Ascending aorta (tissue), 2 donors: ENCODE results near the gene C19orf47. TPM values are rescaled to one million over a fixed set of nuclear protein-coding genes. Genes with fewer than 3 reads are reported as not detected.

Experiments used
- DNase-seq, 2 donors: peaks; one replicate each; pipeline ENCODE4 v3.0.0-alpha.2; 2019; ENCODE audit warnings: low spot score in 2 of 2
- H3K27ac ChIP-seq, 2 donors: fragments of 200-600 bp; sonication (generic); one replicate each; pipeline ENCODE4 v1.5.1; 2016 to 2017; ENCODE audit warnings: mild to moderate bottlenecking in 1 of 2
- H3K27me3 ChIP-seq: fragments of 200-600 bp; sonication (generic); one replicate; pipeline ENCODE4 v1.5.1; 2017
- H3K36me3 ChIP-seq, 2 donors: fragments of 200-600 bp; sonication (generic); one replicate each; pipeline ENCODE4 v1.5.1; 2016
- H3K4me1 ChIP-seq, 2 donors: fragments of 200-600 bp; sonication (generic); one replicate each; pipeline ENCODE4 v1.5.1; 2016 to 2017; ENCODE audit warnings: mild to moderate bottlenecking in 1 of 2
- H3K4me3 ChIP-seq, 2 donors: fragments of 200-600 bp; sonication (generic); one replicate each; pipeline ENCODE4 v1.5.1; 2016 to 2017; ENCODE audit warnings: mild to moderate bottlenecking in 1 of 2
- H3K9me3 ChIP-seq, 2 donors: fragments of 200-600 bp; sonication (generic); one replicate each; pipeline ENCODE4 v1.5.1; 2016
- intact Hi-C: fragments of 100-400 bp; cut with DNase I; formaldehyde crosslinking; loops from one replicate; pipeline ENCODE4 v1.15.1; 2023
- total RNA-seq: library from RNA; depleted of rRNA; stranded (reverse); fragments of >200 nt; gene quantifications from one replicate; pipeline ENCODE4 v1.1.0, GENCODE V29; 2016
- TF ChIP-seq, protein P1 (sequence below), 3 experiments: fragments of 200-600 bp in 2 of 3; fragments of 450-650 bp in 1 of 3; sonication (generic) in 2 of 3; IDR thresholded peaks; one replicate each; pipeline ENCODE4 v1.5.1; 2016 to 2019; ENCODE audit warnings: antibody characterized with exemption in 3 of 3, mild to moderate bottlenecking in 1 of 3, moderate library complexity in 1 of 3

The C19orf47 gene
- total RNA-seq, 1 donor from 2014 or later: 10.4 TPM

DNA sequence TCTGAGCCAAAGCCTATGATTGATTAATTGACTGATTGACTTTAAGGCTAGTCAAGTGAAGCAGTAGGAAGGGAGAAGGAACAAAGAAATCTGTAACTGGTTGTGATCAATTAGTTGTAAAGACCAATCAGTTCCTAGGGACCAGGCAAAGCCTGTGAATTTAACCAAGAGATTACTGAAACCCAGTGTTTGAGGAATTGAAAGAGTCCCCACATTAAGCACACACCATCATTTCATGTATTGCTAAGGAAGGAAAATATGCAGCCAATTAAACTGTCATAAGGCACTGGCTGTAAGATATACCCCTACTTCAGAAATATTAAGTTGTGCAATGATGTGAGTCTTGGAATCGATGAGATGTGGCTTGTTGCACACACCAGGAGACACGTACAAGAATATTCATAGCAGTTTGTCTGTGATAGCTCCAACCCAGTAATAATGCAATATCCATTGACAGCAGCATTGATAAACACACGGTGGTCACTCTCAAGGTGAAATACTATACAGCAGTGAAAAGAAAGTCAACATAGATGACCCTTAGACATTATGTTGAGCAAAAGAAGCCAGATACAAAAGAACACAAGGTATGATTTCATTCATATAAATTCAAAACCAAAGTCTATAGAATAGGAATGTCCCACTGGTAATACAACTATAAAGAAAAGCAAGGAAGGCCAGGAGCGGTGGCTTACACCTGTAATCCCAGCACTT is 9.0 kb downstream of the C19orf47 start:
- TF ChIP-seq, protein P1, sequence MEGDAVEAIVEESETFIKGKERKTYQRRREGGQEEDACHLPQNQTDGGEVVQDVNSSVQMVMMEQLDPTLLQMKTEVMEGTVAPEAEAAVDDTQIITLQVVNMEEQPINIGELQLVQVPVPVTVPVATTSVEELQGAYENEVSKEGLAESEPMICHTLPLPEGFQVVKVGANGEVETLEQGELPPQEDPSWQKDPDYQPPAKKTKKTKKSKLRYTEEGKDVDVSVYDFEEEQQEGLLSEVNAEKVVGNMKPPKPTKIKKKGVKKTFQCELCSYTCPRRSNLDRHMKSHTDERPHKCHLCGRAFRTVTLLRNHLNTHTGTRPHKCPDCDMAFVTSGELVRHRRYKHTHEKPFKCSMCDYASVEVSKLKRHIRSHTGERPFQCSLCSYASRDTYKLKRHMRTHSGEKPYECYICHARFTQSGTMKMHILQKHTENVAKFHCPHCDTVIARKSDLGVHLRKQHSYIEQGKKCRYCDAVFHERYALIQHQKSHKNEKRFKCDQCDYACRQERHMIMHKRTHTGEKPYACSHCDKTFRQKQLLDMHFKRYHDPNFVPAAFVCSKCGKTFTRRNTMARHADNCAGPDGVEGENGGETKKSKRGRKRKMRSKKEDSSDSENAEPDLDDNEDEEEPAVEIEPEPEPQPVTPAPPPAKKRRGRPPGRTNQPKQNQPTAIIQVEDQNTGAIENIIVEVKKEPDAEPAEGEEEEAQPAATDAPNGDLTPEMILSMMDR (IDR thresholded peaks at IDR 0.05): no peak
- DNase-seq: no peak

DNA sequence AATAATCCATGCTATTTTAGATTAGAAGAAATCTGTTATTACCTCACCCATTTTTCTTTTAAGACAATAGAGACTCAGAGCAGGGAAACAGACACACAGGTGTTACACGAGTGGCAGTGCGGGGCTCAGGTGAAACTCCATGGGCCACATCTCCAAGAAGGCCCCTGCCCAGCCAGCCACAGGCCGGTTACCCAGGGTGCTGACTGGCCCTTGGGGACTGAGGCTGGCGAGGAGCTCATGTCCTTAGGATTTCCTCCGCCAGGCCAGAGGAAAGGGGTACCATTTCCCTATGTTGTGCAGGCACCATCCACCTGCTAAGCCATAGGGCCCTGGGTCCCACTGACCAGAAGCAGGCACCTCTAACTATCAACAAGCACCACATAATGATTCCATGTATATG is 10.6 kb downstream of the C19orf47 start:
- Histone ChIP-seq H3K4me3 (no peak overlapping the region), H3K9me3 (no peaks in the 10 kb centered on the region), H3K27me3 (no peaks in the 10 kb centered on the region), H3K4me1 (peaks cover 0 to 20% of the 10 kb centered on the region in 2 donors), H3K27ac (no peak overlapping the region), H3K36me3 (peaks cover 31 to 43% of the 10 kb centered on the region in 2 donors)
- intact Hi-C loops: no loop called here
- TF ChIP-seq, protein P1 (IDR thresholded peaks at IDR 0.05): no peak
- DNase-seq: no peak

More for the DNA sequence above, 9.0 kb downstream of the C19orf47 start:
- Histone ChIP-seq H3K27ac (no peak overlapping the region), H3K4me1 (peaks cover 0 to 28% of the 10 kb centered on the region in 2 donors), H3K36me3 (peaks cover 17 to 27% of the 10 kb centered on the region in 2 donors), H3K27me3 (no peaks in the 10 kb centered on the region), H3K9me3 (no peaks in the 10 kb centered on the region), H3K4me3 (no peak overlapping the region)
- intact Hi-C loops: no loop called here

DNA sequence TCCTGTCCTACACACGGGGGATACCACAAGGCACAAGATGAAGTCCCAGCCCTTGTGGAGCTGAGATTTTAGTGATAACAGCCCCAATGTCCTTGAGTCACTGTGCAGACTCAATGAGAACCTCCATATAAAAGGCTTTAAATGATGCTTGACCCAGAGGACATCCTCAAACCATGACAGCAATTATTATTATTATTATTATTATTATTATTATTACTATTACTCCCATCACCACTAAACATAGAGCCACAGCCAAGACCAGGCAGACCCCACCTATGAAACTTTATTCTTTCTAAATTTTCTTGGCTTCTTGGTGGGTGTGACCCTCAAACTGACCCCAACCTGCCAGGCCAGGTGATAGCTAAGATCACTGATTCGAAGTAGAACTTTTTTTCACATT is 11.1 kb downstream of the C19orf47 start:
- no peaks in the 10 kb centered on the region for H3K9me3 ChIP-seq
- TF ChIP-seq, protein P1 (IDR thresholded peaks at IDR 0.05): no peak
- intact Hi-C loops: no loop called here
- no peak overlapping the region for H3K27ac ChIP-seq
- H3K4me3 ChIP-seq: no peak overlapping the region
- peaks cover 36 to 48% of the 10 kb centered on the region in 2 donors for H3K36me3 ChIP-seq
- H3K27me3 ChIP-seq: no peaks in the 10 kb centered on the region
- no peak for DNase-seq
- peaks cover 0 to 15% of the 10 kb centered on the region in 2 donors for H3K4me1 ChIP-seq

DNA sequence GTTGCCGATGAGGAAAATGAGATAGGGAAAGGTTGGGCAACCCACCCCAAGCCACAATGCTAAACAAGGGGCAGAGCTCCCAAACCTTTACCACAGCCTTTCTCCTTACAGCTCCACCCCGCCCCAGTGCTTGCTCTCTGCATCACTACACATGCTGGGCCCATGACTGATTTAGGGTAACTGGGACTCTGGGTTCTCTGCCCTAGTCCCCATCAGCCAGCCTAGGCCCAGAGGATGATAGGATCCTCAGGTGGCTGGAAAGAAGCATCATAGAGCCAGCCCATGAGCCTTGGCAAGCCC is 11.6 kb downstream of the C19orf47 start:
- Histone ChIP-seq H3K4me3 (no peak overlapping the region), H3K4me1 (peaks cover 0 to 11% of the 10 kb centered on the region in 2 donors), H3K27me3 (no peaks in the 10 kb centered on the region), H3K27ac (no peak overlapping the region), H3K9me3 (no peaks in the 10 kb centered on the region), H3K36me3 (peaks cover 41 to 53% of the 10 kb centered on the region in 2 donors)
- TF ChIP-seq, protein P1 (IDR thresholded peaks at IDR 0.05): no peak
- intact Hi-C loops: no loop called here
- DNase-seq: no peak

DNA sequence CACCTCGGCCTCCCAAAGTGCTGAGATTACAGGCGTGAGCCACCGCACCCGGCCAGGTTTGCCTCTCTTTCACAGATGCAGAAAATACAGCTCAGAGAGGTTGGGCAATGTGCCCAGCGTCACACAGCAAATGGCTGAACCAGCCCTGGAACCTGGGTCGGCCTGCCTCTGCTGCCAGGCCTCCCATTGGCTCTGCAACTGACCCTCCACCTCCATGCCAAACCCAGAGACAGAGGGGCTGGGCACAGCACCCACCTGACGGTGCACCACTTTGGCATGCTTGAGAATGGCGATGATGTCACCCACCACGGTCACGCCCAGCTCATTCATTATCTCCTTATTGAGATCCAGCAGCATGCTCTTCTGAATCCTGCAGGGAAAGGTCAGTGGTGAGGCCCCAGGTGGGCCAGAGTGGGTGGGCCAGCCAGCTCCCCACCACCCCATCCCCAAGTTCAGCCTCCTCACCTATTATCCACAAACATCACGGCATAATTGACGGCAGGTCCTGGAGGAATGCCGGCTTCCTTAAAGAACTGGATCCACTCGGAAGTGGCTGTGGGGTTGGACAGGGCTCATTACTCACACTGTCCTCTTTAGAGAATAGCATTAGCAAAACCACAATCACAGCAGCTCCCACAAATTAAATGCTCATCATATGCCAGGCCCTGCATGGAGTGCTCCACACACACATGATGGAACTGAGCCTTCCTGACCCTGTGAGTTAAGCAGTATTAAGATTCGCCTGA is 12.2 kb downstream of the C19orf47 start:
- Histone ChIP-seq H3K4me1 (peaks cover 0 to 6% of the 10 kb centered on the region in 2 donors), H3K27ac (no peak overlapping the region), H3K27me3 (no peaks in the 10 kb centered on the region), H3K9me3 (no peaks in the 10 kb centered on the region), H3K36me3 (peaks cover 46 to 59% of the 10 kb centered on the region in 2 donors), H3K4me3 (no peak overlapping the region)
- DNase-seq: no peak
- TF ChIP-seq, protein P1 (IDR thresholded peaks at IDR 0.05): no peak
- intact Hi-C loops: no loop called here
